HL-60 (cell line): Measurements from ENCODE around the gene FUT4.

ENCODE experiments used
- GABPA ChIP-seq: IDR thresholded peaks from 2 replicates; pipeline ENCODE4 v1.6.1; 2012; ENCODE audit warnings: low read depth
- POLR2AphosphoS5 ChIP-seq: IDR thresholded peaks from 2 replicates; pipeline ENCODE4 v1.6.1; 2012; ENCODE audit warnings: low read depth
- TF ChIP-seq, protein P1 (sequence below): IDR thresholded peaks from one replicate; pipeline ENCODE4 v1.5.1; 2011; ENCODE audit warnings: low read length, control low read depth, inconsistent platforms; ENCODE audit not compliant: insufficient read depth

DNA sequence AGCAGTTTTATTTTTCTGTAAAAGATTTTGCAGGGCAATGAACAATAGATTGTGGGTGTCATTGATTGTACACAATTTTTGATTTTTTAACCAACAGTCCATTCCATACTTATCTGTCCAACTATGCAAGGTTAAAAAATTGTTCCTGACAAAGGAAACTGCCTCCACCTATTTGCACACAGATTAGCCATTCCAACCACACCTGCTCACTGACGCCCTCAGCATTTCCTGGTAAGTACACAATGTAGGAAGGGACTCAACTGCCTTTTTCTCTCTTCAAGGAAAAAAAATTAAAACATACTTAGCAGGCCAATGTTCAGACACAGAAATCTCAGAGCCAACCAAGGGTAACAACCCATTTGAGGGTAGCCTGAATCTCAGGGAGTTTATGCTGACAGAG, 4.3 kb upstream of the FUT4 start:
- TF ChIP-seq, protein P1, sequence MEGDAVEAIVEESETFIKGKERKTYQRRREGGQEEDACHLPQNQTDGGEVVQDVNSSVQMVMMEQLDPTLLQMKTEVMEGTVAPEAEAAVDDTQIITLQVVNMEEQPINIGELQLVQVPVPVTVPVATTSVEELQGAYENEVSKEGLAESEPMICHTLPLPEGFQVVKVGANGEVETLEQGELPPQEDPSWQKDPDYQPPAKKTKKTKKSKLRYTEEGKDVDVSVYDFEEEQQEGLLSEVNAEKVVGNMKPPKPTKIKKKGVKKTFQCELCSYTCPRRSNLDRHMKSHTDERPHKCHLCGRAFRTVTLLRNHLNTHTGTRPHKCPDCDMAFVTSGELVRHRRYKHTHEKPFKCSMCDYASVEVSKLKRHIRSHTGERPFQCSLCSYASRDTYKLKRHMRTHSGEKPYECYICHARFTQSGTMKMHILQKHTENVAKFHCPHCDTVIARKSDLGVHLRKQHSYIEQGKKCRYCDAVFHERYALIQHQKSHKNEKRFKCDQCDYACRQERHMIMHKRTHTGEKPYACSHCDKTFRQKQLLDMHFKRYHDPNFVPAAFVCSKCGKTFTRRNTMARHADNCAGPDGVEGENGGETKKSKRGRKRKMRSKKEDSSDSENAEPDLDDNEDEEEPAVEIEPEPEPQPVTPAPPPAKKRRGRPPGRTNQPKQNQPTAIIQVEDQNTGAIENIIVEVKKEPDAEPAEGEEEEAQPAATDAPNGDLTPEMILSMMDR, result no peak
- TF ChIP-seq POLR2AphosphoS5 (no peak), GABPA (no peak)
